ENCODE measurements around the gene KLHL28. TPM values are rescaled to one million over a fixed set of nuclear protein-coding genes. Genes with fewer than 3 reads are reported as not detected.

Gene KLHL28
- total and polyA plus RNA-seq, 7 donors, result 3.3 to 15.5 (median 12.2) TPM

DNA sequence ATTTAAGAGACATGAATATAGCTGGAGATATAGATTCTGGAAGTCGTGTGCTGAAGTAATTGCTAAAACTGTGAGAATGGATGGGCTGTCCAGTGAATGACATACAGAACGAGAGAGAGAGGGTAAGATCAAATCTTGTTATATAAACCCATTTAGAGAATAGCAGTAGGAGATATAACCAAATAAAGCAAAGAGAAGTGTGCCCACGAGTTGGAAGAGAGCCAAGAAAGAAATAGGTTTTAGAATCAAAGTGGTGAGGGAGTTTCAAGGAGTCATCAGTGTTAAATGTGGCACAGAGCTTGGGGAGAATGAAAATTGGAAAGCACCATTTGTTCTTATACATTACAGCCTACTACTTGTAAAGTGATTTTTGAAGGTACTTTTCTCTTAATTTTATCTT is 19.5 kb upstream of the KLHL28 start:
- intact Hi-C loops (cut with DNase I), result no loop called here
- Histone ChIP-seq H3K9me3 (no peaks in the 10 kb centered on the region), H3K4me3 (no peak overlapping the region), H3K27me3 (ENCODE audit: insufficient read depth in 3 of 3, low read length in 2 of 3) (no peaks in the 10 kb centered on the region), H3K4me1 (peaks cover 24% of the 10 kb centered on the region), H3K27ac (no peak overlapping the region), H3K36me3 (ENCODE audit: insufficient read depth in 1 of 2, low read depth in 1 of 2) (no peaks in the 10 kb centered on the region)
- DNase-seq (no peak), ATAC-seq (no peak)
- 73 to 87% (median 73%) methylated on average over 3 of the region's 3 CpGs for WGBS, 3 donors
- TF ChIP-seq, protein P1, sequence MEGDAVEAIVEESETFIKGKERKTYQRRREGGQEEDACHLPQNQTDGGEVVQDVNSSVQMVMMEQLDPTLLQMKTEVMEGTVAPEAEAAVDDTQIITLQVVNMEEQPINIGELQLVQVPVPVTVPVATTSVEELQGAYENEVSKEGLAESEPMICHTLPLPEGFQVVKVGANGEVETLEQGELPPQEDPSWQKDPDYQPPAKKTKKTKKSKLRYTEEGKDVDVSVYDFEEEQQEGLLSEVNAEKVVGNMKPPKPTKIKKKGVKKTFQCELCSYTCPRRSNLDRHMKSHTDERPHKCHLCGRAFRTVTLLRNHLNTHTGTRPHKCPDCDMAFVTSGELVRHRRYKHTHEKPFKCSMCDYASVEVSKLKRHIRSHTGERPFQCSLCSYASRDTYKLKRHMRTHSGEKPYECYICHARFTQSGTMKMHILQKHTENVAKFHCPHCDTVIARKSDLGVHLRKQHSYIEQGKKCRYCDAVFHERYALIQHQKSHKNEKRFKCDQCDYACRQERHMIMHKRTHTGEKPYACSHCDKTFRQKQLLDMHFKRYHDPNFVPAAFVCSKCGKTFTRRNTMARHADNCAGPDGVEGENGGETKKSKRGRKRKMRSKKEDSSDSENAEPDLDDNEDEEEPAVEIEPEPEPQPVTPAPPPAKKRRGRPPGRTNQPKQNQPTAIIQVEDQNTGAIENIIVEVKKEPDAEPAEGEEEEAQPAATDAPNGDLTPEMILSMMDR (IDR thresholded peaks at IDR 0.05), result no peak

DNA sequence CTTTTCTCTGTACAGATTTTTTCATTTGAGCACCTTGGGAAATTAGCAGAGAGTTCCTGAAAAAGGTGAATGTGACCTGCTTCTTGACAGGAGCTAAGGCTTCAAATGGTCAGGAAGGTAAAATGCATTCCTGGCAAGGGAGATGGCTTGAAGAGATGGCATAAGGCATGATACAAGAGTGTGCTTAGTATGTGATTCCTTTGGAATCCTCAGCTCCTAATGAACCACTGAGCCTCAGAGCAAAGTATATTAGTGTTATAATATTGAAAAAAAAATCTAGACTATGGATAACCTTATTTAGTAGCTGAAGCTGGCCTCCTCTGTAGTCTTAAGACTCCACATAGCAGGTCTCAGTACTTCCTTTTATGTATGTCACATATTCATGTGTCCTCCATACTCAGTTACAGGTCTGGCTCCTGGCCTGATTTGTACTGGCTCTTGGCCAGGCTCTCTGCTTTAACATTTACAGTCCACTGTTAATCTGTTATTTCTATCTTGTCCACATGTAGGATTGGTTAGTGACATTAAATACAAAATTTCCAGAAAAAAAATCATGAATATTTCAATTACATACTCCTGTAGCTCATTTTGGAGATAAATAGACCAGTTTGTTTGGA is 18.1 kb upstream of the KLHL28 start:
- ATAC-seq (peak; percentile 51 to 87 (median 69)), DNase-seq (peak; percentile 33 to 56)
- intact Hi-C loops (cut with DNase I), result no loop called here
- peaks cover 26% of the 10 kb centered on the region for H3K4me1 ChIP-seq
- H3K9me3 ChIP-seq, result no peaks in the 10 kb centered on the region
- H3K27ac ChIP-seq, result peak overlapping the region; percentile 20
- H3K27me3 ChIP-seq (ENCODE audit: insufficient read depth in 3 of 3, low read length in 2 of 3), result no peaks in the 10 kb centered on the region
- H3K4me3 ChIP-seq, result no peak overlapping the region
- TF ChIP-seq, protein P1 (IDR thresholded peaks at IDR 0.05), result no peak
- H3K36me3 ChIP-seq (ENCODE audit: insufficient read depth in 1 of 2, low read depth in 1 of 2), result no peaks in the 10 kb centered on the region

DNA sequence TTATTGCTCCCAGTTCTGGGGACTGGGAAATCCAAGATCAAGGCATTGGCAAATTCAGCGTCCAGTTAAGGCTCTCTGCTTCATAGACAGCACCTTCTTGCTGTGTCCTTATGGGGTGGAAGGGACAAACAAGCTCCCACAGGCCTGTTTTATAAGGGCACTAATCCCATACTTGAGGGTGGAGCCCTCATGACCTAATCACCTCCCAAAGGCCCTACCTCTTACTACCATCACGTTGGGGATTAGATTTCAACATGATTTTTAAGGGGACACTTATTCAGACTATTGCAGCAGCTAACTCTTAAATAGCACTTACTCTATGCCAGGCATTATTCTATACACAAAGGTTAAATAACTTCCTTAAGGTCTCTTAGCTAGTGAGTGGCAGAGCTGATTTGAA is 17.5 kb upstream of the KLHL28 start:
- ATAC-seq, result peak in 2 of 4 donors; percentile 53 to 54
- Histone ChIP-seq H3K4me1 (peaks cover 26% of the 10 kb centered on the region), H3K4me3 (no peak overlapping the region), H3K9me3 (no peaks in the 10 kb centered on the region), H3K27me3 (ENCODE audit: insufficient read depth in 3 of 3, low read length in 2 of 3) (no peaks in the 10 kb centered on the region), H3K36me3 (ENCODE audit: insufficient read depth in 1 of 2, low read depth in 1 of 2) (no peaks in the 10 kb centered on the region), H3K27ac (peak overlapping the region; percentile 20)
- DNase-seq, result no peak
- WGBS, 3 donors, result 57 to 61% (median 58%) methylated on average over 2 of the region's 2 CpGs
- intact Hi-C loops (cut with DNase I), result no loop called here
- TF ChIP-seq, protein P1 (IDR thresholded peaks at IDR 0.05), result no peak

DNA sequence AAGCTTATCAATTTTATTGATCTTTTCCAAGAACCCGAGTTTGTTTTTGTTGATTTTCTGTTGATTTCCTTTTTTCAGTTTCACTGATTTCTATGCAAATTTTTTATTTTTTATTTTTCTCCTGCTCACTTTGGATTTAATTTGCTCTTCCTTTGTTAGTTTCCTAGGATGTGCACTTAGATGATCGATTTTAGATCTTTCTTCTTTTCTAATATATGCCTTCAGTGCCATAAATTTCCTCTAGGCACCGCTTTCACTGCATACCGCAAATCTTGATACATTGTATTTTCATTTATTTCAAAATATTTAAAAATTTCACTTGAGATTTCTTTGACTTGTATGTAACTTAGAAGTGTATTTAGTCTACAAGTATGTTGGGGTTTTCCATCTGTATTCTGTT is 9.7 kb upstream of the KLHL28 start:
- Histone ChIP-seq H3K4me1 (peaks cover 30% of the 10 kb centered on the region), H3K36me3 (ENCODE audit: insufficient read depth in 1 of 2, low read depth in 1 of 2) (no peaks in the 10 kb centered on the region), H3K9me3 (peaks cover 6% of the 10 kb centered on the region), H3K27me3 (ENCODE audit: insufficient read depth in 3 of 3, low read length in 2 of 3) (no peaks in the 10 kb centered on the region), H3K27ac (no peak overlapping the region), H3K4me3 (no peak overlapping the region)
- intact Hi-C loops (cut with DNase I), result no loop called here
- TF ChIP-seq, protein P1 (IDR thresholded peaks at IDR 0.05), result no peak
- 96 to 99% (median 99%) methylated on average over 4 of the region's 4 CpGs for WGBS, 3 donors
- DNase-seq, result no peak
- no peak for ATAC-seq

DNA sequence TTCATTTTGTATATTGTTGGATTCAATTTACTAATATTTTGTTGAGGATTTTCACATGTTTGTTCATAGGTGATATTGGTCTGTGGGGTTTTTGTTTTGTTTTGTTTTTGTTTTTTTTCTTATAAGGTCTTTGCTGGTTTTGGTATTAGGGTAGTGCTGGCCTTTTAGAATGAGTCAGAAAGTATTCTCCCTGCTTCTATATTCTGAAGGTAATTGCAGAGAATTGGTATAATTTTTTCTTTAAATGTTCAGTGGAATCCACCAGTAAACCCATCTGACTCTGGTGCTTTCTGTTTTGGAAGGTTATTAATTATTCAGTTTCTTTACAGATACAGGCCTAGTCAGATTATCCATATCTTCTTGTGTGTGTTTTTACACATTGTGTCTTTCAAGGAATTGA is 9.2 kb upstream of the KLHL28 start:
- Histone ChIP-seq H3K27me3 (ENCODE audit: insufficient read depth in 3 of 3, low read length in 2 of 3) (no peaks in the 10 kb centered on the region), H3K9me3 (peaks cover 6% of the 10 kb centered on the region), H3K4me1 (peaks cover 30% of the 10 kb centered on the region), H3K27ac (no peak overlapping the region), H3K4me3 (no peak overlapping the region), H3K36me3 (ENCODE audit: insufficient read depth in 1 of 2, low read depth in 1 of 2) (no peaks in the 10 kb centered on the region)
- TF ChIP-seq, protein P1 (IDR thresholded peaks at IDR 0.05), result no peak
- intact Hi-C loops (cut with DNase I), result no loop called here
- no peak for DNase-seq
- no peak for ATAC-seq

Data from psoas muscle (tissue), 8 donors.